Measurements from ENCODE around the gene BCL2L14.
A peak's percentile ranks its signal among the peaks of the same experiment; 100 is the strongest.

Gene BCL2L14, protein sequence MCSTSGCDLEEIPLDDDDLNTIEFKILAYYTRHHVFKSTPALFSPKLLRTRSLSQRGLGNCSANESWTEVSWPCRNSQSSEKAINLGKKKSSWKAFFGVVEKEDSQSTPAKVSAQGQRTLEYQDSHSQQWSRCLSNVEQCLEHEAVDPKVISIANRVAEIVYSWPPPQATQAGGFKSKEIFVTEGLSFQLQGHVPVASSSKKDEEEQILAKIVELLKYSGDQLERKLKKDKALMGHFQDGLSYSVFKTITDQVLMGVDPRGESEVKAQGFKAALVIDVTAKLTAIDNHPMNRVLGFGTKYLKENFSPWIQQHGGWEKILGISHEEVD

DNA sequence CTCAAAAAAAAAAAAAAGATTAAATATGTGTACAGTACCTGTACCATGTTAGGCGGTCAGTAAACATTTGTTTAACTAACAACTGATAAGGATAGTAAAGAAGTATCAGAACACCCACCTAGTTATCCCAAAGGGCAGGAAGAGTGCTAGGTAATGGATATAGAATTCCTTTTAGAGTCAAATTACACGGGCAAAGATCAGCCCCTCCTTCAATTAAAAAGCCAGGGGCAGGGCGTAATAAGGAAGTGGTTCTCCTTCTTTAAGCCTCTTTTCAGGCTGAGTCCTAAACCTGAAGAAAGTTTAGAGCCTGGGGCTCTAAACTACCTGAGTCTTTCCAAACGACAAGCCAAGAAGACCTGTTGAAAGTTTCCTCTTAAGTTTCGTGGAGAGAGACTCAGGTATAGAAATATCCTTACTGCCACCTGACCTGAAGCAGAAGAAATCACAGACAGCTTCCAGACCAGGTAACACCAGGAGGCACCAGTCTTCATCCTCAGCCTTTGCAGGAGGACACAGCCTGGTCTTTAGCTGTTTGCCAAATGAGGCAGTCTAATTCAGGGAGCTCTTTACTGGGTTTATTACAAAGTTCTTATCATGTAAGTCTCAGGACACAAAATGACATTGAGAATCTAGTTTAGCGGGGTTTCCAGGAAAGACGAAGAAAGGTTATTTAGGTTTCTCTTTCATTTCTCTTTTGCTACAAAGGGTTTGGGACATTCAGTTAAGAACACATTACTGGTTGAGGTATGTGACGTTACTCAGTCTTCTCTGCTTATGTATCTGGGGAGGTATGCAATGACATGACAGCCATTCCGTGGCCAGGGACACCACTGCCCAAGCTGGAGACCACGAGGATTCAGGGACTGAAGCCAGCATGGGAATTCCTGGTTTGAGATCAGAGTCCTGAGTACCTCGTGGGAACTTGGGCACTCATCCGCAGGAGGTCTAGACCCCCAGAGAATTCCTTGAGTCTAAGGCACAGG, at the start of gene BCL2L14:
BCL2L14 (plus strand) TSS at position 266 of the 983 bp plus-strand sequence. CDS start 8,367 bp downstream, outside the sequence.
- no peak for DNase-seq (ENCODE audit: low spot score)

DNA sequence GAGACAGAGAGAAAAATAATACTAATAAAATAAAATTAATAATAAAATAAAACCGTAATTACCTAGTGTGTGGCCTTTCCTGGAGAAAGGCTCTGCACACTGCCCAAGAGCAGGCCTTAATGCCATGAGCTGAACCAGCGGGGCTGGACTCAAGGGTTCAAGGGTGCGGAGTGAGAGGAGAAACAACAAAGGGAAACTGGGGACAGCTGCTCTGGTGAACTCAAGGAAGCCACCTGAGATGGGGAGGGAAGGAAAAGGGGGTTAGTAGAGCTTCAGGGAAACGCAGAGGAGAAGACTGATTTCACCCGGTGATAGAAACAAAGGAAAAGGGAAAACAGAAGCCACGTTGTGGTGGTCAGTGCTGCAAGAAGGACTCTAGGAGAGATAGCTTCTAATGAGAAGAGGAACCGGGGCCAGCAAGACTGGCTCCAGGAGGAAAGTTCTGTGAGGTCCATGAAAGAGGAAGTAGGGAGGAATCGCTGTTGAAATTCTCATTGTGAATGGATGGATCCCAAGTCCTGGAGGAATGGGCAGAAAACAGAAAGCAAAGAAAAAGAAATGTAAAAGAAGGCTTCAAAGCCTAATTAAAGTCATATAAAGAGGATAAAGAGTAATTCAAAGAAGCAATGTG, 48.3 kb upstream of the BCL2L14 start:
- no peak for DNase-seq (ENCODE audit: low spot score)

DNA sequence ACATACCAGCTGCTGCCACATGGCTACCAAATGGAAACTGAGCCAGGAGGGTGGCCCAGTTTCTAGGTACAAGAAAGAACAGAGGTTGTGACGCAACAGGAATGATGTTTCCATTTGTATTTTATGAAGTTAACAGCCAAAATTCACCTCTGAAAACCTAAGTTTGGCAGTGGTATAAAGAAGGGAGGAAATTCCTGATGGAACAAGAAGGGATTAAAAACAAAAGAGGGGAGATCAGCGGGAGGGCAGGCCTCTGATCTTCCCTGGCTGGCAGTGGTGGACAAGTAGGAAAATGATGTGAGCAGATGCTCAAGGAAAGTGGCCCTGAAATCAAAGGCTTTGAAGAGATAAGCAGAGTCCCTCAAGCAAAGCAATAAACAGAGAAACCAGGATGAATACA, 47.3 kb upstream of the BCL2L14 start:
- no peak for DNase-seq (ENCODE audit: low spot score)

DNA sequence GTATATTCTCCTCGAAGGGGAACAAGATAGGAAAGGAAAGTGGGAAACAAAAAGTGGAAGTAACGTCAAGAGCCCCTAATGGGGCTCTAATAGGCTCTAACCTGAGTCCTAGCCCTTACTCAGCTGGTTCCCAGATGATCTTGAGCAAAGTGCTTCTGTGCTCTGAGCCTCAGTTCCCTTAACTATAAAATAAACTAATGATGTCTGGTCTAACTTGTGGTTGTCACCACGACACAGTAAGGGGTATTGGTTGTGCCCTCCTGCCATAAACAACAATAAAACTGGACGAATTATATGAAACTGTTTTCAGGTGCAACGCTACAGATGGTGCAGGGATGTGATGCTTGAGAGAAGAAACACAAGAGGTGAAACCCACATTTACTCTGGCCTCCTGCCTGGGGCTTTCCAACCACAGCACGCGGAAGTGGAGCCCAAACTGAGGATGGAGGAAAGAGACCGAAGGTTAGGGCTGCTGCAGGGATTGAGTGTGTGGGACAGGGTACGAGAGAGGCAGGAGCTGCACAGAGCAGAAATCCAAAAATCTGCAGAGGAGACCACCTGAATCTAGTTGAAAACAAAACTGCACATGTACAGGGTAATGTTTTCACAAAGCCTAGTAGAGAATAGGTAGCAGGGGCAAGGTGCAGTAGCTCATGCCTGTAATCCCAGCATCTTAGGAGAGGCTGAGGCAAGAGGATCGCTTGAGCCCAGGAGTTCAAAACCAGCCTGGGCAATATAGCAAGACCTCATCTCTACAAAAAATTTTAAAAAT, 45.6 kb upstream of the BCL2L14 start:
- no peak for DNase-seq (ENCODE audit: low spot score)

DNA sequence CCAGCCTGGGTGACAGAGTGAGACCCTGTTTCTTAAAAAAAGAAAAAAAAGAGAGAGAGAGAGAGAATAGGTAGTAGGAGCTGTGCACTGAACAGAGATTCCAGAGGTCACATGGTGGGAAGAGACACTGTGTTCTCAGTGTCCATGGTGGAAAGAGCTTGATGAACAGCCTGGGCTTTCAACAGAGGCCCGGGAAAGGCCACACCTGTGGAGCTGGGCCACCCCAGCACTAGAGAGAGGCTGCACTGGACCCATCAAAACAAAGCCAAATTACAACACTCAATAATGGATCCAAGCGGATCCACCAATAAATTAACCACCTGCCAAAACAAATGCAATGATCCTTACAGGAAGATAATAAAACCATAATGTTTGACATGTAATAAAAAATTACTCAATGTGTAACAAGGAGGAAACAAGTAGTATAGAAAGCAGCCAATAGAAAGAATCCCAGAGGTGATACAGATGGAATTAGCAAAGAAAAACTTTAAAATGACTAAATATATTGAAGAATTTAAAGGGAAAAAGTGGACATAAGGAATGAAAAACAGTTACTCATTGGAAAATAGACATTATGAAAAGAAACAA, 44.8 kb upstream of the BCL2L14 start:
- DNase-seq (ENCODE audit: low spot score), result no peak

DNA sequence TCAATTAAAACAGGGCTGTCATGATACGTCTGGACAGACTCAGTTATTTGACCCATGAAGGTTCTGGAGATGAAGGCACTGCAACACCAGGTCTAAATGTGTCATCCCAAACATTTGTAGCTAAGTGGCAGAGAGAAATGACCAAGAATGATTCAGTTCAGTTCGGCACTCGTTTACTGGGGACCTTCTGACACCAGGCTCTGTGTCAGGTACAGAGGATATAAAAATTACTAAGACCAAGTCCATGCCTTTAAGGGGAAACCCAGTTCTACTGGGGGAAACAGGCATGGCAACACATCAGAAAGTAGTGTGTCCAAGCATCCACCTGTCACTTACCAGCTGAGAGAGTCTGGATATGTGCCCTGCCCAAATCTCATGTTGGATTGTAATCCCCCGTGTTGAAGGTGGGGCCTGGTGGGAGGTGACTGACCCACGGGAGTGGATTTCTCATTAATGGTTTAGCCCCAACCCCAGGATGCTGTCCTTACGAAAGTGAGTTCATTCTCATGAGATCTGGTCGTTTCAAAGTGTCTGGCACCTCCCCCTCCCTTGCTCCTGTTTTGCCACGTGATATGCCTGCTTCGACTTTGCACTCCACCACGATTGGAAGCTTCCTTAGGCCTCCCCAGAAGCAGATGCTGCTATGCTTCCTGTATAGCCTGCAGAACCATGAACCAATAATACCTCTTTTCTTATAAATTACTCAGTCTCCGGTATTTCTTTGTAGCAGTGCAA, 41.9 kb upstream of the BCL2L14 start:
- DNase-seq (ENCODE audit: low spot score), result no peak

DNA sequence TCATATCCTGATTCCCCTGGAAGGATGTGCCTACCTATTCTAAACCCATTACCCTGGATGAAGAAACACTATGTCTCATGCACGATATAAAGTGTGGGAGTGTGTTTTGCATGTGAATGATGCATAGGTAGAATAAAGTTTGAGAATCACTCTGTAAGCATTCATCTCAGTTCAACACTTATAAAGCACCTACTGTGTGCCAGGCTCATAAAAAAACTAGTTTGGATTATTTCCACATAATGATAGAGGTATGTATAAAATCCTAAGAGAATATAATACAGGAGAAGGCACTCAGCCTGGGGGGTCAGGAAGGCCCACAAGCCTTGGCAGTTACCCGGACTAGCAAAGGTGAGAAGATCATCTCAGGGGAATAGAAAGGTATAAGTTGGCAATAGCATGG, 41.1 kb upstream of the BCL2L14 start:
- DNase-seq (ENCODE audit: low spot score), result no peak

DNA sequence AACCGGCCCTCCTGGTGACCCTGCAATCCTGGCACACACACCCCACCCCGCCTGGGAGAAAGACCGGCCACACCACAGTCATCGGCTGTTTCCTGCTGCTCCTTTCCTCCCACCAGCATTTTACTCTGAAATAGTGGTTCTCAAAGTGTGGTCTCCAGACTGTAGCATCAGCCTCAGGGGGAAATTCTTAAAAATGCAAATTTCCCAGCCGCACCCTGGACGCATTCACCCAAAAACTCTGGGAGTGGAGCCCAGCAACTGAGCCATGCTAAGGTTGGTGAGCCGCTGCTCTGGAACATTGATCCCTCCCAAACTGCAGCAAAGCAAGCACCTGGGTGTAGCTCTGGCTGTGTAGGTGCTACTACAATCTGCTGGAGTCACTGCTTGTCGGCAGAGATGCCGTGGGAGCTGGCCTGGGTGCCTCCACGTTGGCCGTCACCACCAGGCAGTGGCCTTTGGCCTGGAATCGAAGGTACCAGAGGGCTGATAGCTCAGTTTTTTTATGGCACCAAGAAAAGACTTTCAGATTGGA, 38.4 kb upstream of the BCL2L14 start:
- DNase-seq (ENCODE audit: low spot score), result no peak

DNA sequence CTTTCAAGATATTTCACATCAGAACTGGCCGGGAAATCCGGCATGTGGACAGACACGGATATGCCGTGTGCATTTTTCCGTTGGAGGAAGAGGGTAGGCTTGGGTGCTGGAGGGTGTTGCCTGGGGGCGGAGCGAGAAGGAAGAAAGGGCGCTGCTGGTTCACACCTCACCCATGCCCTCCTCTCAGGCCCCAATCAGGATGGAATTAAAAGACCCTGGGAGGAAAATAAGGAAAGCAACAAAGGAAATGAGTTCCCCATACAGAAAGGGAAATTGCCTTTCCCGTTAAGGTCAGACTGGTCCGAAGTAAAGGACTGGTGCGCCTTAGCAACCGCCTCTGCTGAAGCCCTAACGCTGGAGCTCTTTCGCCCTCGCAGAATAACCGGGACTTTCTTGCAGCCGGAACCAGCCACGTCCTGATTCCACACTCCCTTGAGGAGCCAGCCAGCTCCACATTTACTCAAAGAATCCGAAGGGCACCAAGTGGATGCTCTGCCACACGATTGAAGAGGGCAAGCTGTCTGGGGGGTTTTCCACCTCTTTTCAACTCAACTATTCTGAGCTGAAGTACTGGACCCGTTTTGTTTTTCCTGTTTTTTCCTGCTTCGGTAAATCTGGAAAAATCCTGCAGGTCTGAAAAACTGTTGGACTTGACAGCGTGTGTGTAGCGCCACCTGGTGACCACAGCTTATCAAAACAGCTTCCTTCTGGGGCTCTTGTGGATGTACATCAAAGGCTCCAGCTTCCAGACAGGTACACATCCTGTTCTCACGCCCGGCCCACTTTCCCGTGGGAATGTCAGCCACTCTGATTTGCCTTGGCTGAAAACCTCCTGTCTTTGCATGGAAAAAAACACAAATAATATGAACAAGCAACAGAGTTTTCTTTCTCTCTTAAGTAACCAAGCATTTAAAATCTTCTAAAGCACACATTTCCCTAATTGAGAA, 37.6 kb upstream of the BCL2L14 start:
- peak; percentile 84 for DNase-seq (ENCODE audit: low spot score)

DNA sequence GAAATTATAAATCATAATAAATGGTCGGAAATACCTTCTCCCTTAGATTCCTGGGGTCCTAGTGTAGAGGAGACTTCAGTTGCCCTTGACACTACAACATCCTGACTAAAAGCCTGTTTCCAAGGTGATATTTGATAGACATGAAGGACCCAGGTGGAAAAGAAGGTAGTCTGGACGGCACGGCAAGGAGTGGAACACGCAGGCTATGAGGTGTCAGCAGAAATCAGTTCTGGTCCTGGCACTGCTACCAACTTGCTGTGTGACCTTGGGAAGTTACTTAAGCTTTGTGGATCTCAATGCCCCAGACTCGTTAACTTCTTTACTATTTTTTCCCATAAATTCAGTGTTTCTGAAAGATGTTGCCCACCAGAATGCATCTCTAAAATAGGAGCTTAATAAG, 36.9 kb upstream of the BCL2L14 start:
- no peak for DNase-seq (ENCODE audit: low spot score)

DNA sequence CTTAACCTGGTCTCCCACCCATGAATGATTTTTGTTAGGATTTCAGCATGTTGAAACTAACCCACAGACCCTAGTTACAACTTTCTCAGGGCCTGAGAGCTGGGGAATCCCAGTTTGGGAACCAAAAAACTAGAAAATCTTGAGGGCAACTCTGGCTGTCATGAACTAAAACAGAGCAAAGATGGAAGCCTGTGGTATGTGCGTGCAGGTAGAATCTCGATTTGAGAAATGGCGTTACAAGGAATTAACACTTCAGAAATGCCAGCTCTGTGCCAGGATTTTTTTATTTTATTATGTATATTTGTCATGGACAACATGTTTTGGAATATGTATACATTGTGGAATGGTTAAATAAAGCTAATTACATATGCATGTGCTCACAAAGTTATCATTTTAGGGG, 36.4 kb upstream of the BCL2L14 start:
- no peak for DNase-seq (ENCODE audit: low spot score)

DNA sequence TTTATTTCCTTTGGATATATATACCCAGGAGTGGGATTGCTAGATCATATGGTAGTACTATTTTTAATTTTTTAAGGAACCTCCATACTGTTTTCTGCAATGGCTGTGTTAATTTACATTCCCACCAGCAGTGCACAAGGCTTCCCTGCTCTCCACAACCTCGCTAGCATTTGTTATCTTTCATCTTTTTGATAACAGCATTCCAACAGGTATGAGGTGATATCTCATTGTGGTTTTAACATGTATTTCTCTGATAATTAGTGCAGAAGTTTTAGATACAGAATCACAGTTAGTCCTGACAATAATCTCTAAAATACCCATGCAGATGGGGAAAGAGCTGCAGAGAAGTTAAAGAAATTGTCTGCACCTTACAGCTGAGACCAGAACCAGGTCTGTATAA, 35.5 kb upstream of the BCL2L14 start:
- DNase-seq (ENCODE audit: low spot score), result no peak

DNA sequence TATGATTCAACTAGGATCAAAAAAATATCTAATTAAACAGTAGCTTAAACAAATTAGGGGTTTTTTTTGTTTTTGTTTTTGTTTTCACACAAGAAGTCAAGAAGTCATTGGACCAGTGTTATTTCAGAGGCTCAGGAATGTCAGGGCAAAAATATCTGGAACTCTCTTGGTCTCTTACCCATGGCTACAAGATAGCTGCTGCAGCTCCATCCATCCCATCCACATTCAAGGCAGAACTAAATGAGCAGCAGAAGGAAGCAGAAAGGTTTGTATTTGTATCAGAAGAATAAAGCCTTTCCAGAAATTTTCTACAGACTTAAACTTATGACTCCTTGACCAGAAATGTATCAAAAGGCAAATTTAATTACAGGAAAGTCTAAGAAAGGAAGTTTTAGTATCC, 33.8 kb upstream of the BCL2L14 start:
- DNase-seq (ENCODE audit: low spot score), result no peak

DNA sequence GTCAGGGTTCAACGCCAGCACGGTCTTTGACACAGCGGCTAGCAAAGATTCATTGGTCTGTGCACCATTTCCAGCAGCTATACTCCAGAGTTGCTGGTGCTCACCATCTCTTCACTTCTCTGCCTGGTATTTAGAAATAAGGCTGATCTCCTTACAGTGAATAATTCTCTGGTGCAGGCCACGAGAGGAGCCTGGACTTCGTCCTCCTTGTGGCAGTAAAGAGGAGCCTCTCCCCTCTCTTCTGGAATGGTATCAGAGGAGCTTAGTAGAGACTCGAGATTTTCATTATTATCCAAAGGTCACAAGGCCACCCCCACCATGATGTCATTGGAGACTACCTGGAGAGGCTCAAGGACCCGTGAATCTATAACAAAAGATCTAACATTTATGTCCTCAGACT, 30.8 kb upstream of the BCL2L14 start:
- DNase-seq (ENCODE audit: low spot score), result no peak

DNA sequence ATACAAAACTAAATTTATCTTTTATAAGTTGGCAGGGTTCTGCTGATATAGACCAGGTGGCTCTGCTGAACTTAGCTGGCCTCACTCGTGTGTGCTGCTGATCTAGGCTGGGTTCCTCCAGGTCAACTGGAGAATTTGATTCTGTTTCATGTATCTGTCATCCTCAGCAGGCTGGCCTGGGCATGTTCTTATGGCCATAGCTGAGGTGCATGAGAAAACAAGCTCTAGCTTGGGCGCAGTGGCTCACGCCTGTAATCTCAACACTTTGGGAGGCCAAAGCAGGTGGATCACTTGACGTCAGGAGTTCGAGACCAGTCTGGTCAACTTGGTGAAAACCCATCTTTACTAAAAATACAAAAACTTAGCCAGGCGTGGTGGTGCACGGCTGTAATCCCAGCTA, 24.3 kb upstream of the BCL2L14 start:
- DNase-seq (ENCODE audit: low spot score), result no peak

DNA sequence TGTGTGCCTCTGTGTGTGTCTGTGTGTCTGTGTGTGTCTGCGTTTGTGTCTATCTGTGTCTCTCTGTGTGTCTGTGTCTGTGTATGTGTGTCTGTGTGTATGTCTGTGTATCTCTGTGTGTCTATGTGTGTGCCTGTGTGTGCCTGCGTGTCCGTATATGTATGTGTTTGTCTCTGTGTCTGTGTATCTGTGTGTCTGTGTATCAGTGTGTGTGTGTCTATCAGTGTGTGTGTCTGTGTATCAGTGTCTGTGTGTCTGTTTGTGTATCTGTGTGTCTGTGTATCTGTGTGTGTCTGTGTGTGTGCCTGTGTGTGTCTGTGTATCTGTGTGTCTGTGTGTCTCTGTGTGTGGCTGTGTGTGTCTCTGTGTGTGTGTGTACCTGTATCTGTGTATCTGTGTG, 23.1 kb upstream of the BCL2L14 start:
- DNase-seq (ENCODE audit: low spot score), result no peak

DNA sequence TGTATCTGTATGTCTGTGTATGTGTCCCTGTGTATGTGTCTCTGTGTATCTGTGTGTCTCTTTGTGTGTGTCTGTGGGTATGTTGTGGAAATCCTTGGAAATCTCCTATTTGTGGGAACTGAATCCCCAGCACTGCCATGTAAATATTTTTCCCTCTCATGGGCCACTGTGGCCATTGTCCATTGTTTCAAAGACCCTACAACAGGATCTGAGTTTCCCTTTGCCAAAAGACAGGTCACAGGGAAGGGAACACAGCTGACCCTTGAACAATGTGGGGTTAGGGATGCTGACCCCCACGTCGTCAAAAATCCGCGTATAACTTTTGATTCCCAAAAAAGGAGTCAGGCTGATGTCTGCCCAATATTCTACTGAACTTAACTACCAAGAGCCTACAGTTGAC, 22.5 kb upstream of the BCL2L14 start:
- DNase-seq (ENCODE audit: low spot score), result no peak

DNA sequence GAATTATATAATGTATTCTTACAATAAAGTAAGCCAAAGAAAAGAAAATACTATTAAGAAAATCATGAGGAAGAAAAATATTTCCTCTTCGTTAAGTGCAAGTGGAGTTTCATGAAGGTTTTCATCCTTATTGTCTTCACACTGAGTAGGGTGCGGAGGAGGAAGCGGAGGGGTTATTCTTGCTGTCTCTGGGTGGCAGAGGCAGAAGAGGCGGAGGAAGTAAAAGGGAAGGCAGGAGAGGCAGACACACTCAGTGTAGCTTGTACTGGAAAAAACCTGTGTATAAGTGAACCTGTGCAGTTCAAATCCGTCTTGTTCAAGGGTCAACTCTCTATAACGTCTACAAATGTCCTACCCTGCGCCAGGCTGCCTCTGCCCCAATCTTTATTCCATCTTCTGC, 22.0 kb upstream of the BCL2L14 start:
- DNase-seq (ENCODE audit: low spot score), result no peak

DNA sequence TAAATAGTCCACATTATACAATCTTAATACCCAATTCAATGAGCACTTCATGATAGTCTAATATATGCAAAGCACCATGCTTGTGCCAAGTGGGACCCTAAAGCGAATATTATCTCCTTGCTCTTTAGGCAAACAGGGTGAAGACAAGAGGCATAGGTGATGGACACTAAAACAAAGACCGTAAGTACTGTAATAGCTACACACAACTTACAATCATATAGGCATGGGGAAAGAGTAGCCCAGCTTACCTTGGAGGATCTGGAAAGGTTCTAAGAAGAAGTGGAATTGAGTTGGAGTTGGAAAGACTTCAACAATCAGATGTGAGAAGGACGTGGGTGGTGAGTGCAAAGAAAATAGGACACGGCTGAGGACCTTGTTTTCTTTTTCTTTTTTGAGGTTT, 19.1 kb upstream of the BCL2L14 start:
- DNase-seq (ENCODE audit: low spot score), result no peak

Data from ecto neural progenitor cell (in vitro differentiated cells).